Chondrocyte (in vitro differentiated cells): ENCODE results near the gene ZNF654. TPM values are rescaled to one million over a fixed set of nuclear protein-coding genes. Genes with fewer than 3 reads are reported as not detected.

Experiments used
- DNase-seq: peaks from one replicate; pipeline ENCODE4 v3.0.0; 2021; ENCODE audit warnings: mixed read lengths, low spot score
- H3K27ac Mint-ChIP-seq: one replicate; pipeline ENCODE4 v1.8.0; 2021; ENCODE audit warnings: mild to moderate bottlenecking, moderate library complexity, mixed read lengths; ENCODE audit not compliant: unreplicated experiment
- H3K27me3 Mint-ChIP-seq: 2 replicates; pipeline ENCODE4 v1.8.0; 2021; ENCODE audit warnings: low read depth, mixed read lengths
- H3K36me3 Mint-ChIP-seq: 2 replicates; pipeline ENCODE4 v1.8.0; 2021; ENCODE audit warnings: low read depth, mixed read lengths
- H3K4me1 Mint-ChIP-seq: 2 replicates; pipeline ENCODE4 v1.8.0; 2021; ENCODE audit warnings: low read depth, mild to moderate bottlenecking, mixed read lengths
- H3K4me3 Mint-ChIP-seq: one replicate; pipeline ENCODE4 v1.8.0; 2021; ENCODE audit warnings: mild to moderate bottlenecking, moderate library complexity, mixed read lengths; ENCODE audit not compliant: unreplicated experiment
- H3K9me3 Mint-ChIP-seq: 2 replicates; pipeline ENCODE4 v1.8.0; 2021; ENCODE audit warnings: low read depth, mixed read lengths
- CTCF ChIP-seq: fragments of 200-600 bp; sonication (generic); IDR thresholded peaks from 2 replicates; pipeline ENCODE4 v1.5.0; 2021; ENCODE audit warnings: antibody characterized with exemption, mild to moderate bottlenecking, moderate library complexity
- total RNA-seq: library from RNA; stranded (reverse); gene quantifications from 3 replicates; pipeline ENCODE4 v1.2.1, GENCODE V29; 2021

The ZNF654 gene
- total RNA-seq, 1 donor from 2014 or later: 11.7 TPM

GRCh38 chr3:88150371-88150770 lies 91.3 kb downstream of the ZNF654 start:
- no peaks in the 10 kb centered on the region for H3K27me3 Mint-ChIP-seq
- peak overlapping the region; percentile 99 for H3K27ac Mint-ChIP-seq
- peak overlapping the region; percentile 94 for H3K4me3 Mint-ChIP-seq
- DNase-seq: no peak
- TF ChIP-seq CTCF: no peak
- H3K4me1 Mint-ChIP-seq: peaks cover 24% of the 10 kb centered on the region
- peaks cover 3% of the 10 kb centered on the region for H3K36me3 Mint-ChIP-seq
- H3K9me3 Mint-ChIP-seq: no peaks in the 10 kb centered on the region

- Mint-ChIP-seq H3K27me3 (no peaks in the 10 kb centered on the region), H3K4me1 (peaks cover 24% of the 10 kb centered on the region), H3K36me3 (peaks cover 6% of the 10 kb centered on the region), H3K9me3 (no peaks in the 10 kb centered on the region), H3K4me3 (peak overlapping the region; percentile 94), H3K27ac (peak overlapping the region; percentile 99)
- DNase-seq: no peak
- TF ChIP-seq CTCF: no peak
Observed at GRCh38 chr3:88150806-88151205, 91.8 kb downstream of the ZNF654 start.

GRCh38 chr3:88151358-88151757 lies 92.3 kb downstream of the ZNF654 start:
- peak overlapping the region; percentile 94 for H3K4me3 Mint-ChIP-seq
- peaks cover 24% of the 10 kb centered on the region for H3K4me1 Mint-ChIP-seq
- no peaks in the 10 kb centered on the region for H3K9me3 Mint-ChIP-seq
- H3K36me3 Mint-ChIP-seq: peaks cover 11% of the 10 kb centered on the region
- H3K27me3 Mint-ChIP-seq: no peaks in the 10 kb centered on the region
- no peak for DNase-seq
- H3K27ac Mint-ChIP-seq: peak overlapping the region; percentile 45
- TF ChIP-seq CTCF: no peak

GRCh38 chr3:88152841-88153240 lies 93.8 kb downstream of the ZNF654 start:
- Mint-ChIP-seq H3K36me3 (peaks cover 15% of the 10 kb centered on the region), H3K4me1 (peaks cover 29% of the 10 kb centered on the region)

GRCh38 chr3:88166419-88166971 lies 107.4 kb downstream of the ZNF654 start:
- H3K27me3 Mint-ChIP-seq: no peaks in the 10 kb centered on the region
- H3K36me3 Mint-ChIP-seq: peaks cover 2% of the 10 kb centered on the region
- H3K9me3 Mint-ChIP-seq: no peaks in the 10 kb centered on the region
- H3K4me1 Mint-ChIP-seq: peaks cover 11% of the 10 kb centered on the region
- DNase-seq: no peak
- H3K4me3 Mint-ChIP-seq: no peak overlapping the region
- H3K27ac Mint-ChIP-seq: no peak overlapping the region
- TF ChIP-seq CTCF: no peak

More at GRCh38 chr3:88152841-88153240, 93.8 kb downstream of the ZNF654 start:
- Mint-ChIP-seq H3K27me3 (no peaks in the 10 kb centered on the region), H3K27ac (no peak overlapping the region), H3K4me3 (no peak overlapping the region), H3K9me3 (no peaks in the 10 kb centered on the region)
- TF ChIP-seq CTCF: no peak
- DNase-seq: no peak
